ENCODE data around the gene CDH15. TPM values are rescaled to one million over a fixed set of nuclear protein-coding genes. Genes with fewer than 3 reads are reported as not detected.
"Not testable (repeated sequence)": the region's sequence is repeated elsewhere in the genome, so short reads cannot be mapped to it uniquely, and the experiment has no call there.

The CDH15 gene
- total RNA-seq, 1 donor from 2014 or later, result under 0.01 TPM

DNA sequence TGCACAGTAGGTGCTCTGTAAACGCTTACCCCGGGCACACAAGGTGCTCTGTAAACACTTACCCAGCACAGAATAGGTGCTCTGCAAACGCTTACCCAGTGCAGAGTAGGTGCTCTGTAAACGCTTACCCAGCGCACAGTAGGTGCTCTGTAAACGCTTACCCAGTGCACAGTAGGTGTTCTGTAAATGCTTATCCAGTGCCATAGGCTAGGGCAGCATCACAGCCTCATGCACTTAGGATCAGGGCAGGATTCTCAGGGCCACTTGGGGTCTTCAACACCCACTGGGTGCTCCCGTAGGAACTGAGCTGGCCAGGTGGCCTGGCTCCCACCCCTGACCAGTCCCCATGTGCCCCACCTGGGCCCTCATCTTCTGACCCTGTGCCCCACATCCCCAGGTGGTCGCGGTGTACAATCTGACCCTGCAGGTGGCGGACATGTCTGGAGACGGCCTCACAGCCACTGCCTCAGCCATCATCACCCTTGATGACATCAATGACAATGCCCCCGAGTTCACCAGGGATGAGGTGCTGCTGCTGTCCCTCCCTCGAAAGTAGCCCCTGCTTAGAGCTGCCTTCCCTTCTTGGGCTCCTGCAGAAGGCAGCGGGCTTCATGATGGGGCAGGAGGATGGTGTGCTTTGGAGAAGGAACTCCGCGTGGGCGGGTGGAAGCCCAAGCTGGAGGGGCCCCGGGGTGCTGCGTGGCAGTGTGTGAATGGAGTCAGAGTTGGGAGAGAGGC, 15.7 kb downstream of the CDH15 start:
- Histone ChIP-seq H3K4me3 (ENCODE audit: low read depth, low read length) (no peak overlapping the region), H3K27me3 (ENCODE audit: control insufficient read depth, insufficient read depth, low read length) (peaks cover 5% of the 10 kb centered on the region), H3K36me3 (ENCODE audit: control insufficient read depth, insufficient read depth, low read length) (no peaks in the 10 kb centered on the region)
- no peak for FAIRE-seq
- no peak for TF ChIP-seq CTCF (IDR thresholded peaks at IDR 0.05; ENCODE audit: insufficient read depth, low read length, severe bottlenecking)
- no peak for DNase-seq (ENCODE audit: low read depth)

GRCh38 chr16:89187770-89188392, 16.3 kb downstream of the CDH15 start:
- DNase-seq (ENCODE audit: low read depth), result no peak
- peaks cover 5% of the 10 kb centered on the region for H3K27me3 ChIP-seq (ENCODE audit: control insufficient read depth, insufficient read depth, low read length)
- no peak for FAIRE-seq
- TF ChIP-seq CTCF (IDR thresholded peaks at IDR 0.05; ENCODE audit: insufficient read depth, low read length, severe bottlenecking), result no peak
- no peak overlapping the region for H3K4me3 ChIP-seq (ENCODE audit: low read depth, low read length)
- no peaks in the 10 kb centered on the region for H3K36me3 ChIP-seq (ENCODE audit: control insufficient read depth, insufficient read depth, low read length)

DNA sequence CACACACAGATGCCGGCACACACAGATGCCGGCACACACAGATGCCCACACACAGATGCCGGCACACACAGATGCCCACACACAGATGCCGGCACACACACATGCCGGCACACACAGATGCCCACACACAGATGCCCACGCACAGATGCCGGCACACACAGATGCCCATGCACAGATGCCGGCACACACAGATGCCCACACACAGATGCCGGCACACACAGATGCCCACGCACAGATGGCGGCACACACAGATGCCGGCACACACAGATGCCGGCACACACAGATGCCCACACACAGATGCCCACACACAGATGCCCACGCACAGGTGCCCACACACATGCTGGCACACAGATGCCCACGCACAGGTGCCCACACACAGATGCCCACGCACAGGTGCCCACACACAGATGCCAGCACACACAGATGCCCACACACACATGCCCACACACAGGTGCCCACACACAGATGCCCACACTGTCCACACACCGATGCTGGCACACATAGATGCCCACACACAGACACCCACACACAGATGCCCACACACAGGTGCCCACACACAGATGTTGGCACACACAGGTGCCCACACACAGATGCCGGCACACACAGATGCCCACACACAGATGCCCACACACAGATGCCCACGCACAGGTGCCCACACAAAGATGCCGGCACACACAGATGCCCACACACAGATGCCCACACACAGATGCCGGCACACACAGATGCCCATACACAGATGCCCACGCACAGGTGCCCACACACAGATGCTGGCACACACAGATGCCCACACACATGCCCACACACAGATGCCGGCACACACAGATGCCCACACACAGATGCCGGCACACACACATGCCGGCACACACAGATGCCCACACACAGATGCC, 17.2 kb downstream of the CDH15 start:
- not testable (repeated sequence) for DNase-seq (ENCODE audit: low read depth); H3K4me3 ChIP-seq (ENCODE audit: low read depth, low read length); H3K27me3 ChIP-seq (ENCODE audit: control insufficient read depth, insufficient read depth, low read length); FAIRE-seq; H3K36me3 ChIP-seq (ENCODE audit: control insufficient read depth, insufficient read depth, low read length)

DNA sequence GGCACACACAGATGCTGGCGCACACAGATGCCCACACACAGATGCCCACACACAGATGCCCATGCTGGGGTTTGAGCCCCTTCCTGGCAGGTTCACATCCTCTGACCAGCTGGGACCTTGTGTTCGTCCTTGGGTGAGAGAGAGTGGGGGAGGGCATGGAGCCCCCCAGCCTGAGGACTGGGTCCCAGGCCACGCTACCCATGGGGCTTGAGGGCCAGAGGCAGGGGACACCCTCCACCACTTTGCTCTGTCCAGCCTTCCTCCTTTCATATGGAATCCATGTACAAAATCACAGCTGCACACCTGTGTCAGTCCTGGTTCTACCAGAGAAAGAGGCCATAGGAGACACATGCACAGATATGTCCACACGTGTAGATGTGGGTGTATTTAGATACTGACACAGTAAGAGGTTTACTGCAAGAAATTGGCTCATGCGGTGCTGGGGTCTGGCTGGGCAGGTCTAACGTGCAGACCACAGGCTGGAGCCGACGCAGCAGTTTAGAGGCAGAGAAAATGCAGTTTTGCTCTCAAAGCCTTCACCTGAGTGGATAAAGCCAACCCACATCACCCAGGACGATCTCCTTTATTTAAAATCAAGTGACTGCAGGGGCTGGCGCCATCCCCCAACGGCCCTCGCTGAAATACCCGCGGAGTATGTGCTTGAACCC, 17.9 kb downstream of the CDH15 start:
- no peak for TF ChIP-seq CTCF (IDR thresholded peaks at IDR 0.05; ENCODE audit: insufficient read depth, low read length, severe bottlenecking)
- peaks cover 5% of the 10 kb centered on the region for H3K27me3 ChIP-seq (ENCODE audit: control insufficient read depth, insufficient read depth, low read length)
- FAIRE-seq, result no peak
- no peaks in the 10 kb centered on the region for H3K36me3 ChIP-seq (ENCODE audit: control insufficient read depth, insufficient read depth, low read length)
- DNase-seq (ENCODE audit: low read depth), result no peak
- H3K4me3 ChIP-seq (ENCODE audit: low read depth, low read length), result no peak overlapping the region

DNA sequence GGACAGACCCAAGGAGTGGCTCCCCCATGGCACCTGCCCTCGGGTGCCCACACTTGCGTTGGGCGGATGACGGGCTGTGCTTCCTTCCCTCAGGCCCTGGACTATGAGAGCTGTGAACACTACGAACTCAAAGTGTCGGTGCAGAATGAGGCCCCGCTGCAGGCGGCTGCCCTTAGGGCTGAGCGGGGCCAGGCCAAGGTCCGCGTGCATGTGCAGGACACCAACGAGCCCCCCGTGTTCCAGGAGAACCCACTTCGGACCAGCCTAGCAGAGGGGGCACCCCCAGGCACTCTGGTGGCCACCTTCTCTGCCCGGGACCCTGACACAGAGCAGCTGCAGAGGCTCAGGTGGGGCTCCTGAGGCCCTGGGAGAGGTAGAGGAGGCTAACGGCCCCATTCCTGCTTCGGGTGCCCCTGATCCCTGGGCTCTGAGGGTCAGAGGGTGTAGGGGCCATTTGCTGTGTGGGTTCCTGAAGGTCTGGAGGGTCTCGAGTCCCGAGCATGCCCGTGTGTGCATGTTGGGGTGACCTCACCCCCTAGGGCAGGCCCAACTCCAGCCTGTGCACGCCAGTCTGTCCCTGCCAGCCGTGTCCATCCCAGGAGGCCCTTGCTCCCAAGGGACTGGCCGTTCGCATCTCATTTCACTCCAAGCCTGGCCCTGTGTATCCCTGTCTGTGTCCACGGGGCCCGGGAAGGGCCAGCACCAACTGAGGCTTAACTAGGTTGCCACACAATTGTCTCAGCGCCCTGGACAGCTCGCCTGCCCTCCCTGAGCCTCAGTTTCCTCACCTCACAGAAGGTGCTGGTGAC, 18.8 kb downstream of the CDH15 start:
- no peak for DNase-seq (ENCODE audit: low read depth)
- Histone ChIP-seq H3K36me3 (ENCODE audit: control insufficient read depth, insufficient read depth, low read length) (no peaks in the 10 kb centered on the region), H3K4me3 (ENCODE audit: low read depth, low read length) (no peak overlapping the region), H3K27me3 (ENCODE audit: control insufficient read depth, insufficient read depth, low read length) (peaks cover 5% of the 10 kb centered on the region)
- TF ChIP-seq CTCF (IDR thresholded peaks at IDR 0.05; ENCODE audit: insufficient read depth, low read length, severe bottlenecking), result no peak
- FAIRE-seq, result no peak

Data from bronchial epithelial cell (primary cell).